Activated gamma-delta T cell treated with anti-CD3 and anti-CD28 coated beads, Interleukin-2, amount 50 U/mL, for 16 hours (primary cell): Measurements from ENCODE around the gene CTSC.
"Not testable (repeated sequence)": the region's sequence is repeated elsewhere in the genome, so short reads cannot be mapped to it uniquely, and the experiment has no call there.

ENCODE experiments used
- DNase-seq: peaks from one replicate; pipeline ENCODE4 v3.0.0-alpha.2; 2020; ENCODE audit warnings: low read depth

CTSC gene

GRCh38 chr11:88352139-88352538 lies 14.6 kb upstream of the CTSC start:
- no peak for DNase-seq

GRCh38 chr11:88348870-88349269 lies 11.3 kb upstream of the CTSC start:
- DNase-seq, result no peak

GRCh38 chr11:88345949-88346348 lies 8.4 kb upstream of the CTSC start:
- DNase-seq, result no peak

- DNase-seq, result no peak
Observed at GRCh38 chr11:88345408-88345807, 7.9 kb upstream of the CTSC start.

GRCh38 chr11:88344869-88345268 lies 7.3 kb upstream of the CTSC start:
- no peak for DNase-seq

- no peak for DNase-seq
Observed at GRCh38 chr11:88341522-88342251, 4.2 kb upstream of the CTSC start.

- no peak for DNase-seq
Observed at GRCh38 chr11:88340366-88340935, 2.9 kb upstream of the CTSC start.

- no peak for DNase-seq
Observed at GRCh38 chr11:88337987-88338668, 592 bp upstream of the CTSC start.

- no peak for DNase-seq
Observed at GRCh38 chr11:88335284-88335683, 2.3 kb downstream of the CTSC start.

GRCh38 chr11:88333862-88334261 lies 3.7 kb downstream of the CTSC start:
- DNase-seq, result no peak

- no peak for DNase-seq
Observed at GRCh38 chr11:88332851-88333250, 4.7 kb downstream of the CTSC start.

- DNase-seq, result no peak
Observed at GRCh38 chr11:88330826-88331428, 6.6 kb downstream of the CTSC start.

- no peak for DNase-seq
Observed at GRCh38 chr11:88329563-88330250, 7.8 kb downstream of the CTSC start.

GRCh38 chr11:88327462-88328143 lies 9.9 kb downstream of the CTSC start:
- DNase-seq, result no peak

GRCh38 chr11:88327061-88327460 lies 10.5 kb downstream of the CTSC start:
- DNase-seq, result no peak

- DNase-seq, result no peak
Observed at GRCh38 chr11:88326099-88326498, 11.4 kb downstream of the CTSC start.

GRCh38 chr11:88324562-88325345 lies 12.8 kb downstream of the CTSC start:
- no peak for DNase-seq

GRCh38 chr11:88322881-88323280 lies 14.7 kb downstream of the CTSC start:
- DNase-seq, result not testable (repeated sequence)

- not testable (repeated sequence) for DNase-seq
Observed at GRCh38 chr11:88321412-88321811, 16.1 kb downstream of the CTSC start.

- DNase-seq, result no peak
Observed at GRCh38 chr11:88320149-88320559, 17.4 kb downstream of the CTSC start.

GRCh38 chr11:88318017-88318416 lies 19.5 kb downstream of the CTSC start:
- no peak for DNase-seq
